Neuronal stem cell (in vitro differentiated cells): ENCODE data around the gene CDCA4.

Experiments
- DNase-seq: peaks from one replicate; pipeline ENCODE4 v3.0.0-alpha.2; 2013; ENCODE audit warnings: low spot score
- H2AFZ ChIP-seq: one replicate; pipeline ENCODE4 v1.6.1; 2013; ENCODE audit warnings: mild to moderate bottlenecking, low read length, inconsistent platforms
- H2AK5ac ChIP-seq: 2 replicates; pipeline ENCODE4 v1.6.1; 2013; ENCODE audit warnings: low read depth, mild to moderate bottlenecking, inconsistent platforms, low read length, moderate library complexity, mixed read lengths
- H2BK120ac ChIP-seq: 2 replicates; pipeline ENCODE4 v1.6.1; 2013; ENCODE audit warnings: low read depth, mild to moderate bottlenecking, inconsistent platforms, low read length, moderate library complexity, mixed read lengths
- H2BK12ac ChIP-seq: one replicate; pipeline ENCODE4 v1.6.1; 2013; ENCODE audit warnings: low read length, inconsistent platforms
- H2BK15ac ChIP-seq: 2 replicates; pipeline ENCODE4 v1.6.1; 2013; ENCODE audit warnings: mild to moderate bottlenecking, low read length, inconsistent platforms, mixed read lengths
- H2BK5ac ChIP-seq: one replicate; pipeline ENCODE4 v1.6.1; 2013; ENCODE audit warnings: inconsistent platforms, mild to moderate bottlenecking, low read length, moderate library complexity
- H3K14ac ChIP-seq: one replicate; pipeline ENCODE4 v1.6.1; 2013; ENCODE audit warnings: low read length, inconsistent platforms
- H3K18ac ChIP-seq: 2 replicates; pipeline ENCODE4 v1.6.1; 2013; ENCODE audit warnings: low read length, inconsistent platforms
- H3K23ac ChIP-seq: 2 replicates; pipeline ENCODE4 v1.6.1; 2013; ENCODE audit warnings: low read depth, mild to moderate bottlenecking, mixed read lengths, low read length, inconsistent platforms; ENCODE audit not compliant: poor library complexity
- H3K27ac ChIP-seq: replicated peaks from 3 replicates; pipeline ENCODE4 v1.5.1; 2013; ENCODE audit warnings: low read length, inconsistent platforms
- H3K27me3 ChIP-seq, 3 experiments: 2 replicates each; pipeline ENCODE4 v1.6.1; 2013; ENCODE audit warnings: low read length in 3 of 3, mild to moderate bottlenecking in 2 of 3, inconsistent platforms in 1 of 3, low read depth in 1 of 3, mixed read lengths in 1 of 3, moderate library complexity in 1 of 3; ENCODE audit not compliant: control insufficient read depth in 3 of 3, insufficient read depth in 3 of 3
- H3K36me3 ChIP-seq, 2 donors: replicated peaks in 1 of 2; 2 replicates each; pipeline ENCODE4 v1.6.1; 2013; ENCODE audit warnings: low read length in 2 of 2; ENCODE audit not compliant: control insufficient read depth in 2 of 2, insufficient read depth in 2 of 2
- H3K4ac ChIP-seq: 2 replicates; pipeline ENCODE4 v1.6.1; 2013; ENCODE audit warnings: inconsistent platforms, mild to moderate bottlenecking, low read length, moderate library complexity
- H3K4me1 ChIP-seq, 2 donors: 1 replicate in 1 of 2; 2 replicates in 1 of 2; pipeline ENCODE4 v1.6.1; 2013; ENCODE audit warnings: low read length in 2 of 2, low read depth in 1 of 2; ENCODE audit not compliant: control insufficient read depth in 2 of 2, insufficient read depth in 1 of 2
- H3K4me2 ChIP-seq: one replicate; pipeline ENCODE4 v1.6.1; 2013; ENCODE audit warnings: mild to moderate bottlenecking, low read length, inconsistent platforms; ENCODE audit not compliant: insufficient read depth, poor library complexity, severe bottlenecking
- H3K4me3 ChIP-seq, 2 donors: 2 replicates each; pipeline ENCODE4 v1.5.1; 2013; ENCODE audit warnings: low read length in 2 of 2, mild to moderate bottlenecking in 2 of 2, inconsistent platforms in 1 of 2, moderate library complexity in 1 of 2
- H3K79me1 ChIP-seq: one replicate; pipeline ENCODE4 v1.6.1; 2013; ENCODE audit warnings: low read depth, mild to moderate bottlenecking, inconsistent platforms, low read length, moderate library complexity
- H3K9ac ChIP-seq: one replicate; pipeline ENCODE4 v1.6.1; 2013; ENCODE audit warnings: mild to moderate bottlenecking, low read depth, low read length, inconsistent platforms; ENCODE audit not compliant: poor library complexity
- H3K9me3 ChIP-seq, 2 donors: replicated peaks in 1 of 2; 2 replicates each; pipeline versions ENCODE3 to v1.6.1; 2013; ENCODE audit warnings: low read length in 2 of 2, mild to moderate bottlenecking in 2 of 2, inconsistent platforms in 1 of 2, low read depth in 1 of 2, mixed read lengths in 1 of 2, moderate library complexity in 1 of 2; ENCODE audit not compliant: control insufficient read depth in 2 of 2, insufficient read depth in 1 of 2
- H4K8ac ChIP-seq: one replicate; pipeline ENCODE4 v1.6.1; 2013; ENCODE audit warnings: low read depth, mild to moderate bottlenecking, inconsistent platforms, low read length, moderate library complexity
- H4K91ac ChIP-seq: one replicate; pipeline ENCODE4 v1.6.1; 2013; ENCODE audit warnings: low read length, low read depth, mild to moderate bottlenecking, inconsistent platforms; ENCODE audit not compliant: poor library complexity
- WGBS, 2 donors: extraction: QIAGEN DNeasy Blood & Tissue Kit; methylation state at CpG; one replicate each; pipeline ENCODE4 v1.1.7; 2013; ENCODE audit warnings: missing lambda C conversion rate in 2 of 2, mixed read lengths in 1 of 2; ENCODE audit not compliant: insufficient read length in 2 of 2, insufficient replicate concordance in 1 of 2; ENCODE audit errors: extremely low coverage in 2 of 2; 5-methylcytosine and 5-hydroxymethylcytosine counted together

The CDCA4 gene

GRCh38 chr14:104983231-104983721, 37.6 kb downstream of the CDCA4 start:
- peaks cover 0 to 54% (median 16%) of the 10 kb centered on the region in 3 experiments for H3K27me3 ChIP-seq
- H4K8ac ChIP-seq, result no peak overlapping the region
- H2AK5ac ChIP-seq, result peak overlapping the region; percentile 94
- H3K79me1 ChIP-seq, result peaks cover 3% of the 10 kb centered on the region
- peak overlapping the region; percentile 23 for H3K4ac ChIP-seq
- H2AFZ ChIP-seq, result peak overlapping the region; percentile 9
- no peak overlapping the region for H3K9ac ChIP-seq
- H2BK5ac ChIP-seq, result peak overlapping the region; percentile 82
- no peak for DNase-seq
- peaks cover 6 to 11% of the 10 kb centered on the region in 2 donors for H3K4me1 ChIP-seq
- WGBS, 2 donors, result no CpG with 5 or more reads among the region's 12 CpGs
- H3K27ac ChIP-seq, result no peak overlapping the region
- no peak overlapping the region for H3K18ac ChIP-seq
- no peak overlapping the region for H3K4me2 ChIP-seq
- H4K91ac ChIP-seq, result no peak overlapping the region
- no peak overlapping the region for H3K23ac ChIP-seq
- H3K9me3 ChIP-seq, result no peaks in the 10 kb centered on the region
- peak overlapping the region; percentile 90 for H2BK12ac ChIP-seq
- peak overlapping the region; percentile 30 for H2BK120ac ChIP-seq
- no peak overlapping the region for H3K4me3 ChIP-seq
- H2BK15ac ChIP-seq, result peak overlapping the region; percentile 64
- no peaks in the 10 kb centered on the region for H3K36me3 ChIP-seq
- H3K14ac ChIP-seq, result peak overlapping the region; percentile 56

GRCh38 chr14:104982548-104983230, 38.2 kb downstream of the CDCA4 start:
- peaks cover 0 to 58% (median 20%) of the 10 kb centered on the region in 3 experiments for H3K27me3 ChIP-seq
- H3K18ac ChIP-seq, result peak overlapping the region; percentile 17
- peak overlapping the region; percentile 23 for H3K4ac ChIP-seq
- no peaks in the 10 kb centered on the region for H3K9me3 ChIP-seq
- H3K4me1 ChIP-seq, result peaks cover 8 to 12% of the 10 kb centered on the region in 2 donors
- H3K79me1 ChIP-seq, result peaks cover 3% of the 10 kb centered on the region
- H2BK15ac ChIP-seq, result peak overlapping the region; percentile 64
- peak overlapping the region; percentile 43 for H4K8ac ChIP-seq
- no CpG with 5 or more reads among the region's 10 CpGs for WGBS, 2 donors
- H2AFZ ChIP-seq, result no peak overlapping the region
- H3K9ac ChIP-seq, result peak overlapping the region; percentile 60
- H4K91ac ChIP-seq, result no peak overlapping the region
- peak overlapping the region; percentile 82 for H2BK5ac ChIP-seq
- H3K4me2 ChIP-seq, result no peak overlapping the region
- no peaks in the 10 kb centered on the region for H3K36me3 ChIP-seq
- peak overlapping the region; percentile 94 for H2AK5ac ChIP-seq
- peak overlapping the region; percentile 90 for H2BK12ac ChIP-seq
- peak overlapping the region; percentile 73 for H3K23ac ChIP-seq
- DNase-seq, result no peak
- peak overlapping the region; percentile 30 for H2BK120ac ChIP-seq
- no peak overlapping the region for H3K4me3 ChIP-seq
- no peak overlapping the region for H3K27ac ChIP-seq
- peak overlapping the region; percentile 56 for H3K14ac ChIP-seq

GRCh38 chr14:104981699-104982541, 39.0 kb downstream of the CDCA4 start:
- peak overlapping the region; percentile 85 for H4K91ac ChIP-seq
- peaks cover 3% of the 10 kb centered on the region for H3K79me1 ChIP-seq
- peak overlapping the region; percentile 57 for H3K18ac ChIP-seq
- H3K36me3 ChIP-seq, result no peaks in the 10 kb centered on the region
- no peak overlapping the region for H3K27ac ChIP-seq
- no CpG with 5 or more reads among the region's 17 CpGs for WGBS, 2 donors
- H2BK120ac ChIP-seq, result peak overlapping the region; percentile 30
- H3K4me1 ChIP-seq, result peaks cover 15% of the 10 kb centered on the region in 2 donors
- no peaks in the 10 kb centered on the region for H3K9me3 ChIP-seq
- no peak overlapping the region for H3K4me3 ChIP-seq
- H2BK5ac ChIP-seq, result peak overlapping the region; percentile 82
- no peak overlapping the region for H3K4ac ChIP-seq
- H2AFZ ChIP-seq, result no peak overlapping the region
- peak overlapping the region; percentile 73 for H3K23ac ChIP-seq
- peak overlapping the region; percentile 95 for H2AK5ac ChIP-seq
- no peak for DNase-seq
- H3K14ac ChIP-seq, result peak overlapping the region; percentile 56
- peaks cover 5 to 66% (median 28%) of the 10 kb centered on the region in 3 experiments for H3K27me3 ChIP-seq
- peak overlapping the region; percentile 60 for H3K9ac ChIP-seq
- peak overlapping the region; percentile 43 for H4K8ac ChIP-seq
- no peak overlapping the region for H3K4me2 ChIP-seq
- peak overlapping the region; percentile 58 for H2BK15ac ChIP-seq
- H2BK12ac ChIP-seq, result peak overlapping the region; percentile 90
